Suppressor macrophage treated with lipopolysaccharide for 1 hour (primary cell): Measurements from ENCODE around the gene STUM.
A peak's percentile ranks its signal among the peaks of the same experiment; 100 is the strongest.
"Not testable (repeated sequence)": the region's sequence is repeated elsewhere in the genome, so short reads cannot be mapped to it uniquely, and the experiment has no call there.

ENCODE experiments used
- DNase-seq, 3 donors: peaks; one replicate each; pipeline ENCODE4 v3.0.0-alpha.2; 2020 to 2022

The STUM gene

GRCh38 chr1:226548256-226549093, at the start of gene STUM:
TSS of gene STUM (plus strand) at chr1:226548764. CDS start at chr1:226548905, 141 bp downstream.
- peak; percentile 48 to 82 (median 54) for DNase-seq

GRCh38 chr1:226499699-226500098, 48.9 kb upstream of the STUM start:
- not testable (repeated sequence) for DNase-seq

- DNase-seq, result peak in 1 of 3 donors; percentile 5
These were observed 42.5 kb upstream of the STUM start for GRCh38 chr1:226506021-226506420.

- no peak for DNase-seq
These were observed 41.6 kb upstream of the STUM start for GRCh38 chr1:226506921-226507320.

- no peak for DNase-seq
These were observed 38.1 kb upstream of the STUM start for GRCh38 chr1:226510453-226510852.

- no peak for DNase-seq
These were observed 37.3 kb upstream of the STUM start for GRCh38 chr1:226511296-226511695.

- DNase-seq, result no peak
These were observed 36.4 kb upstream of the STUM start for GRCh38 chr1:226512076-226512728.

- no peak for DNase-seq
These were observed 30.2 kb upstream of the STUM start for GRCh38 chr1:226518375-226518774.

- no peak for DNase-seq
These were observed 29.4 kb upstream of the STUM start for GRCh38 chr1:226519135-226519534.

GRCh38 chr1:226519716-226520598, 28.6 kb upstream of the STUM start:
- no peak for DNase-seq

- DNase-seq, result no peak
These were observed 27.8 kb upstream of the STUM start for GRCh38 chr1:226520640-226521355.

GRCh38 chr1:226523646-226524406, 24.7 kb upstream of the STUM start:
- no peak for DNase-seq

GRCh38 chr1:226524547-226524946, 24.0 kb upstream of the STUM start:
- no peak for DNase-seq

- no peak for DNase-seq
These were observed 22.8 kb upstream of the STUM start for GRCh38 chr1:226525750-226526149.

- DNase-seq, result no peak
These were observed 21.6 kb upstream of the STUM start for GRCh38 chr1:226526801-226527595.

- DNase-seq, result no peak
These were observed 18.7 kb upstream of the STUM start for GRCh38 chr1:226529891-226530290.

GRCh38 chr1:226530591-226530990, 18.0 kb upstream of the STUM start:
- DNase-seq, result peak in 1 of 3 donors; percentile 25

- DNase-seq, result no peak
These were observed 17.0 kb upstream of the STUM start for GRCh38 chr1:226531360-226532093.

GRCh38 chr1:226532553-226532952, 16.0 kb upstream of the STUM start:
- no peak for DNase-seq

GRCh38 chr1:226533220-226533619, 15.3 kb upstream of the STUM start:
- DNase-seq, result no peak
